HG03342 (cell line): ENCODE measurements around the gene ARHGEF28.

ENCODE experiments used
- ATAC-seq: cut with Tn5 transposase; IDR thresholded peaks from one replicate; pipeline ENCODE4 v1.9.1; 2021; ENCODE audit warnings: mild to moderate bottlenecking, moderate library complexity; ENCODE audit not compliant: unreplicated experiment

Gene ARHGEF28

GRCh38 chr5:73952872-73953271 is 326.9 kb downstream of the ARHGEF28 start:
- no peak for ATAC-seq

GRCh38 chr5:73954381-73954780 is 328.4 kb downstream of the ARHGEF28 start:
- ATAC-seq = no peak

GRCh38 chr5:73955271-73955846 is 329.4 kb downstream of the ARHGEF28 start:
- ATAC-seq = no peak

- ATAC-seq = no peak
Observed at GRCh38 chr5:73957397-73958001, 331.5 kb downstream of the ARHGEF28 start.

GRCh38 chr5:73958037-73958436 is 332.0 kb downstream of the ARHGEF28 start:
- ATAC-seq = no peak

GRCh38 chr5:73960023-73960422 is 334.0 kb downstream of the ARHGEF28 start:
- peak; percentile 65 for ATAC-seq

- no peak for ATAC-seq
Observed at GRCh38 chr5:73960426-73960825, 334.4 kb downstream of the ARHGEF28 start.

- ATAC-seq = no peak
Observed at GRCh38 chr5:73962801-73963425, 336.9 kb downstream of the ARHGEF28 start.

- no peak for ATAC-seq
Observed at GRCh38 chr5:73964352-73964865, 338.4 kb downstream of the ARHGEF28 start.

- no peak for ATAC-seq
Observed at GRCh38 chr5:73966451-73966850, 340.5 kb downstream of the ARHGEF28 start.

- ATAC-seq = no peak
Observed at GRCh38 chr5:73967347-73967746, 341.4 kb downstream of the ARHGEF28 start.

- ATAC-seq = no peak
Observed at GRCh38 chr5:73968246-73968645, 342.2 kb downstream of the ARHGEF28 start.

GRCh38 chr5:73968729-73969128 is 342.7 kb downstream of the ARHGEF28 start:
- no peak for ATAC-seq

- no peak for ATAC-seq
Observed at GRCh38 chr5:73969195-73970036, 343.4 kb downstream of the ARHGEF28 start.

GRCh38 chr5:73971326-73971725 is 345.3 kb downstream of the ARHGEF28 start:
- no peak for ATAC-seq

GRCh38 chr5:73973135-73973534 is 347.1 kb downstream of the ARHGEF28 start:
- ATAC-seq = no peak

GRCh38 chr5:73974871-73975360 is 348.9 kb downstream of the ARHGEF28 start:
- no peak for ATAC-seq

GRCh38 chr5:73975845-73976244 is 349.8 kb downstream of the ARHGEF28 start:
- ATAC-seq = no peak

GRCh38 chr5:73977146-73977545 is 351.1 kb downstream of the ARHGEF28 start:
- no peak for ATAC-seq

GRCh38 chr5:73979321-73979720 is 353.3 kb downstream of the ARHGEF28 start:
- ATAC-seq = no peak

- ATAC-seq = no peak
Observed at GRCh38 chr5:73981704-73982103, 355.7 kb downstream of the ARHGEF28 start.
